ENCODE data around the gene MKI67. TPM values are rescaled to one million over a fixed set of nuclear protein-coding genes. Genes with fewer than 3 reads are reported as not detected.

The MKI67 gene
- total RNA-seq, 1 donor from 2014 or later: 140 TPM

- Mint-ChIP-seq H3K27me3 (ENCODE audit: low read depth) (no peaks in the 10 kb centered on the region), H3K36me3 (ENCODE audit: low read depth) (no peaks in the 10 kb centered on the region), H3K4me3 (no peak overlapping the region), H3K27ac (ENCODE audit: unreplicated experiment) (peak overlapping the region; percentile 77), H3K9me3 (peaks cover 3% of the 10 kb centered on the region), H3K4me1 (peaks cover 26% of the 10 kb centered on the region)
- TF ChIP-seq CTCF (conservative IDR thresholded peaks at IDR 0.05): no peak
- DNase-seq (ENCODE audit: low read depth, low spot score): no peak
Observed at GRCh38 chr10:128062881-128063563, 63.2 kb downstream of the MKI67 start.

- TF ChIP-seq CTCF (conservative IDR thresholded peaks at IDR 0.05): no peak
- H3K27ac Mint-ChIP-seq (ENCODE audit: unreplicated experiment): peak overlapping the region; percentile 53
- H3K4me3 Mint-ChIP-seq: no peak overlapping the region
- no peaks in the 10 kb centered on the region for H3K27me3 Mint-ChIP-seq (ENCODE audit: low read depth)
- no peaks in the 10 kb centered on the region for H3K36me3 Mint-ChIP-seq (ENCODE audit: low read depth)
- peaks cover 26% of the 10 kb centered on the region for H3K4me1 Mint-ChIP-seq
- DNase-seq (ENCODE audit: low read depth, low spot score): peak; percentile 21
- peaks cover 3% of the 10 kb centered on the region for H3K9me3 Mint-ChIP-seq
Observed at GRCh38 chr10:128062331-128062880, 63.8 kb downstream of the MKI67 start.

GRCh38 chr10:128061306-128062300, 64.6 kb downstream of the MKI67 start:
- Mint-ChIP-seq H3K27ac (ENCODE audit: unreplicated experiment) (no peak overlapping the region), H3K9me3 (no peaks in the 10 kb centered on the region), H3K4me3 (no peak overlapping the region), H3K27me3 (ENCODE audit: low read depth) (no peaks in the 10 kb centered on the region), H3K4me1 (peaks cover 26% of the 10 kb centered on the region), H3K36me3 (ENCODE audit: low read depth) (no peaks in the 10 kb centered on the region)
- no peak for DNase-seq (ENCODE audit: low read depth, low spot score)
- TF ChIP-seq CTCF (conservative IDR thresholded peaks at IDR 0.05): no peak

- no peak for TF ChIP-seq CTCF (conservative IDR thresholded peaks at IDR 0.05)
- H3K4me1 Mint-ChIP-seq: peaks cover 26% of the 10 kb centered on the region
- DNase-seq (ENCODE audit: low read depth, low spot score): no peak
- no peak overlapping the region for H3K4me3 Mint-ChIP-seq
- no peaks in the 10 kb centered on the region for H3K27me3 Mint-ChIP-seq (ENCODE audit: low read depth)
- no peak overlapping the region for H3K27ac Mint-ChIP-seq (ENCODE audit: unreplicated experiment)
- no peaks in the 10 kb centered on the region for H3K36me3 Mint-ChIP-seq (ENCODE audit: low read depth)
- no peaks in the 10 kb centered on the region for H3K9me3 Mint-ChIP-seq
Observed at GRCh38 chr10:128060341-128061250, 65.6 kb downstream of the MKI67 start.

- no peaks in the 10 kb centered on the region for H3K9me3 Mint-ChIP-seq
- H3K27me3 Mint-ChIP-seq (ENCODE audit: low read depth): no peaks in the 10 kb centered on the region
- DNase-seq (ENCODE audit: low read depth, low spot score): no peak
- H3K27ac Mint-ChIP-seq (ENCODE audit: unreplicated experiment): peak overlapping the region; percentile 3
- H3K36me3 Mint-ChIP-seq (ENCODE audit: low read depth): no peaks in the 10 kb centered on the region
- no peak for TF ChIP-seq CTCF (conservative IDR thresholded peaks at IDR 0.05)
- peaks cover 26% of the 10 kb centered on the region for H3K4me1 Mint-ChIP-seq
- no peak overlapping the region for H3K4me3 Mint-ChIP-seq
Observed at GRCh38 chr10:128059982-128060293, 66.3 kb downstream of the MKI67 start.
